Measurements from ENCODE around the gene EFCAB5. TPM values are rescaled to one million over a fixed set of nuclear protein-coding genes. Genes with fewer than 3 reads are reported as not detected.

Gene EFCAB5
- total and polyA plus RNA-seq, 2 of the 13 experiments (the other 11 are each of a cell fraction or from before 2014, with no cell fraction given), result 0.15 TPM; not detected in 1

- TF ChIP-seq BCLAF1 (IDR thresholded peaks at IDR 0.05) (no peak), GMEB2 (CRISPR knock-in tag; IDR thresholded peaks at IDR 0.05; ENCODE audit: low read depth) (peak; percentile 94), ZSCAN5A (CRISPR knock-in tag; IDR thresholded peaks at IDR 0.05; ENCODE audit: borderline replicate concordance) (0 out of 2 replicates have a peak, but pooled peaks have one; percentile 40), RNF219 (CRISPR knock-in tag; IDR thresholded peaks at IDR 0.05) (no peak; the same call in 1 of the 2 replicates), HIVEP1 (CRISPR knock-in tag; IDR thresholded peaks at IDR 0.05) (no peak), ZNF720 (CRISPR knock-in tag; IDR thresholded peaks at IDR 0.05) (no peak), ZNF691 (CRISPR knock-in tag; IDR thresholded peaks at IDR 0.05; ENCODE audit: borderline replicate concordance, low read depth) (0 out of 2 replicates have a peak, but pooled peaks have one; percentile 83), ZNF530 (CRISPR knock-in tag; IDR thresholded peaks at IDR 0.05; ENCODE audit: low read depth) (no peak), ZNF333 (CRISPR knock-in tag; IDR thresholded peaks at IDR 0.05; ENCODE audit: borderline replicate concordance) (no peak), MZF1 (CRISPR knock-in tag; IDR thresholded peaks at IDR 0.05; ENCODE audit: borderline replicate concordance) (no peak)
Observed at GRCh38 chr17:30116661-30117551, 175.5 kb downstream of the EFCAB5 start, which contains the start of gene NSRP1 (continued).
